Retinal pigment epithelial cell (primary cell): ENCODE results near the gene CORO2A.

Experiments used
- DNase-seq: peaks from one replicate; pipeline ENCODE4 v3.0.0-alpha.2; 2010; ENCODE audit warnings: low read depth
- H3K4me3 ChIP-seq: 2 replicates; pipeline ENCODE4 v1.5.1; 2011; ENCODE audit warnings: mild to moderate bottlenecking, low read length, control low read depth, moderate library complexity
- CTCF ChIP-seq: conservative IDR thresholded peaks from 2 replicates; pipeline ENCODE4 v1.5.1; 2011; ENCODE audit warnings: low read depth, low read length, control low read depth, inconsistent platforms

The CORO2A gene

GRCh38 chr9:98185021-98185567 is 7.3 kb downstream of the CORO2A start:
- no peak overlapping the region for H3K4me3 ChIP-seq
- no peak for TF ChIP-seq CTCF

GRCh38 chr9:98184326-98184725 is 8.1 kb downstream of the CORO2A start:
- no peak for DNase-seq
- no peak overlapping the region for H3K4me3 ChIP-seq
- no peak for TF ChIP-seq CTCF

More at GRCh38 chr9:98185021-98185567, 7.3 kb downstream of the CORO2A start:
- DNase-seq: no peak

DNA sequence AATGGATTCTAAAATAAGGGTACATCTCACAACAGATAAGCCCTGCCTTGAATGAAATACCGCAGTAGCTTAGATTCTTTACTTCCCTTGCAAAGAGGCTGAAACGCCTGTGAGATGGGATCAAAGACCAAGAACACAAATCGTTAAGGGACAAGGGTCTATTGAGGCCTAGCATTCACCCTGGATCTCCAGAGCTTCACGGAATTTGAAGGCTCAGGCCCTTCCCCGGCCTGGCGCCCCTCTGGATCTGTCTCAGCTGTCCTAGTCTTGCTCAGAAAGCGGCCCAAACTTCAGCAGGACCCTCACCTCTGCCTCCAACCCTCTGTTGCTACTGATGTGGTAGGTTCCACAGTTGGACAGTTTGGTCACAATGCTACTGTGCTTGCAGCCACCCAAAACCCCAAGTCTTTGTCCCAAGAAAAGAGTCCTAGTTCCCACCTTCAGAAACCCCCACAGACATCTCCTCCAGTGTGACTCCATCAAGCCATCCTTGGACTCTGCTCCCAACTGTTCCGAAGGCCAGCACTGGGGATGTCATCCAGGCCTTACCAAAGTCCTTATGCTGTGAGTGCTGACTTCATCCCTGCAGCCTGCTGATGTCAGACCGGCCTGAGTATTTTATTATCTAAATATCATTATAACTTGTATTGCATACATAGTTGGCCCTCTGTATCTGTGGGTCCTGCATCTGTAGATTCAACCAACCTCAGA is 9.4 kb downstream of the CORO2A start:
- DNase-seq: no peak
- TF ChIP-seq CTCF: no peak
- no peak overlapping the region for H3K4me3 ChIP-seq

DNA sequence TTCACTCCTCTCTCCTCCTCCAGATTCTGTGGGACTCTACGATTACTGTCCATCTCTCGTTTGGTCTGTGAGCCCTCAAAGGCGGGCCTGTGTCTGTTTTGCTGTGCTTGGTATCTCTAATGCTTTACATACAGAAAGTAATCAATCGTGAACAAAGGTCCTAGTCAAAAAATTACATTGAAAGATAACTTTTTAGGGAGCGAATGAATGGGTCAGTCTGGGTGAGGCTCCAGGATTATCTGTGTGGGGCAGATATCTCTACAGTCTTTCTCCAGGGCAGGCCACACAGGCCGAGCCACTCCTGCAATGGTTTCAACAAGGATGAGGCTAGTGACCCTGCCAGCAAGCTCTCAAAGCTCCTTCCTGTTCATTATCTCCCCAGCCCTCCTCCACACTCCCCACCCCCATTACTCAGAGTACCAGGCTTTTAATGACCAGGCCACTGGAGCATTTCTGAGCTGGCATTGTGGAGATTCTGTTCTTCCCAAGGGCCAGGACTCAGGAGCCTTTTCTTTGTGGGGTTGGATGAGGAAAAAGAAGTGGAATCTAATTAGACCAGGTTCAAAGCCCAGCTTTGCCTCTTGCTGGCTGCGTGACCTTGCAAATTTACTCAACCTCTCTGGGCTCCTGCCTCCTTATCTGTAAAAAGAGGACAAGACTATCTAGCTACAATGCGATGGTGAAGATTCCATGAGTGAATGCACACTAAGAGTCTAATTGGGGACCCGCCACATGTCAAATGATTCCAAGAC is 10.2 kb downstream of the CORO2A start:
- no peak for DNase-seq
- no peak for TF ChIP-seq CTCF
- H3K4me3 ChIP-seq: no peak overlapping the region

- no peak for DNase-seq
- no peak for TF ChIP-seq CTCF
- no peak overlapping the region for H3K4me3 ChIP-seq
Observed at GRCh38 chr9:98181746-98182068, 10.7 kb downstream of the CORO2A start.

DNA sequence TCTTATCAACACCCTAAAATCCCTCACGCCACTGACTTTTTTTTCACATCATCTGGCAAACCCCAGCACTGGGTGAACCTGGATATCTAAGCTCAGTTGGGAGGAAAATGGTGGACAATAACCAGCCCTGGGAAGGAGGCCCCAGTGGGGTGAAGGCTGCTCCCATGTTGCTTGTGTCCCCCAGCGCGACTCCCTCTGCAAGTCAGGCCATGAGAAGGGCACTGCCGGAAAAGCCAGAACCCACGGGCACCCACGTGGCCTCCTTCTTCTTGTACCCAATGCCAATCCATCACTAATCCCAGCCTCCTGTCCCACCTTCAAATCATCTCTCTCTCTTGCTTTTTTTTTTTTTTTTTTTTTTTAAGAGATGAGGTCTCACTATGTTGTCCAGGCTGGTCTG is 11.4 kb downstream of the CORO2A start:
- no peak for TF ChIP-seq CTCF
- no peak for DNase-seq
- no peak overlapping the region for H3K4me3 ChIP-seq
